ENCODE measurements around the gene CAMK2B.

The CAMK2B gene

DNA sequence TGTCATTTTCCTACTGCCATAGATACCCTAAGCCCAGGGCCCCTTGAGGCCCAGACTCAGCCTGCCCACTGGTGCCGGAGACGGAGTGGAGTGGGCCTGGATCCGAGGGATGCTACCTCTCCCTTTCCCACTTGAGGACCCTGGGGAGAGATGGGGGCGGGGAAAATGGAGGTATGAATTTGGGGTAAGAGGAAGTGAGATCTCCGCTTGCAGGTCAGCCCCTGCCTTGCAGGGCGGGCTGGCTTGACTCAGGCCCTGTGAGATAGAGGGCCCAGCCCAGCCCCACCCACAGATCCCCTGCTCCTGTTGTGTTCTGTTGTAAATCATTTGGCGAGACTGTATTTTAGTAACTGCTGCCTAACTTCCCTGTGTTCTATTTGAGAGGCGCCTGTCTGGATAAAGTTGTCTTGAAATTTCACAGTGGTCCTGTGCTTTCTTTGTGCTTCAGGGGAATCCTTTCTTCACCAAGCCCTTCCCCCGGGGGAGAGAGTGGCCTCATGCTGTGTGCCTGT, 111.5 kb downstream of the CAMK2B start:
- no peak overlapping the region for H2BK120ac ChIP-seq (ENCODE audit: low read depth, low read length)
- no peak overlapping the region for H3K56ac ChIP-seq (ENCODE audit: low read length)
- H3K18ac ChIP-seq (ENCODE audit: low read length), result no peak overlapping the region
- H3K9ac ChIP-seq (ENCODE audit: low read length), result no peak overlapping the region
- H3K79me1 ChIP-seq (ENCODE audit: low read length), result no peaks in the 10 kb centered on the region
- no peak overlapping the region for H3K4me3 ChIP-seq (ENCODE audit: low read length)
- H4K5ac ChIP-seq (ENCODE audit: low read length), result no peak overlapping the region
- H4K8ac ChIP-seq (ENCODE audit: low read depth, low read length), result no peak overlapping the region
- H3K4me2 ChIP-seq (ENCODE audit: low read length), result no peak overlapping the region
- WGBS (ENCODE audit: extremely low coverage, insufficient coverage, low lambda C conversion rate), result no CpG with 5 or more reads among the region's 9 CpGs
- H3K79me2 ChIP-seq (ENCODE audit: control insufficient read depth, insufficient read depth, low read length), result no peaks in the 10 kb centered on the region
- peaks cover 15% of the 10 kb centered on the region for H3K36me3 ChIP-seq (ENCODE audit: control insufficient read depth, insufficient read depth, low read length)
- no peaks in the 10 kb centered on the region for H3K27me3 ChIP-seq (ENCODE audit: insufficient read depth, low read length, poor library complexity)
- no peak overlapping the region for H3K27ac ChIP-seq (ENCODE audit: low read depth, low read length)
- H3K4ac ChIP-seq (ENCODE audit: low read depth, low read length), result no peak overlapping the region
- H3K23ac ChIP-seq (ENCODE audit: low read length), result no peak overlapping the region
- no peak overlapping the region for H2BK5ac ChIP-seq (ENCODE audit: low read length)
- no peak overlapping the region for H2BK15ac ChIP-seq (replicated peaks; ENCODE audit: low read depth)
- no peak overlapping the region for H2AK5ac ChIP-seq (ENCODE audit: low read length)
- DNase-seq, result no peak
- H3K4me1 ChIP-seq (ENCODE audit: control insufficient read depth, low read depth, low read length), result peaks cover 4% of the 10 kb centered on the region

GRCh38 chr7:44213206-44213876, 112.1 kb downstream of the CAMK2B start:
- Histone ChIP-seq H3K4ac (ENCODE audit: low read depth, low read length) (no peak overlapping the region), H3K9ac (ENCODE audit: low read length) (no peak overlapping the region), H4K5ac (ENCODE audit: low read length) (no peak overlapping the region), H2BK120ac (ENCODE audit: low read depth, low read length) (no peak overlapping the region), H2BK5ac (ENCODE audit: low read length) (no peak overlapping the region), H3K4me3 (ENCODE audit: low read length) (no peak overlapping the region), H3K23ac (ENCODE audit: low read length) (no peak overlapping the region), H3K79me2 (ENCODE audit: control insufficient read depth, insufficient read depth, low read length) (no peaks in the 10 kb centered on the region), H3K4me1 (ENCODE audit: control insufficient read depth, low read depth, low read length) (no peaks in the 10 kb centered on the region), H3K27ac (ENCODE audit: low read depth, low read length) (no peak overlapping the region), H3K36me3 (ENCODE audit: control insufficient read depth, insufficient read depth, low read length) (peaks cover 18% of the 10 kb centered on the region), H3K27me3 (ENCODE audit: insufficient read depth, low read length, poor library complexity) (no peaks in the 10 kb centered on the region), H2AK5ac (ENCODE audit: low read length) (no peak overlapping the region), H2BK15ac (replicated peaks; ENCODE audit: low read depth) (no peak overlapping the region), H3K18ac (ENCODE audit: low read length) (no peak overlapping the region), H3K79me1 (ENCODE audit: low read length) (no peaks in the 10 kb centered on the region), H4K8ac (ENCODE audit: low read depth, low read length) (no peak overlapping the region), H3K4me2 (ENCODE audit: low read length) (no peak overlapping the region), H3K56ac (ENCODE audit: low read length) (no peak overlapping the region)
- no peak for DNase-seq
- WGBS (ENCODE audit: extremely low coverage, insufficient coverage, low lambda C conversion rate), result no CpG with 5 or more reads among the region's 3 CpGs

GRCh38 chr7:44212581-44213184, 112.7 kb downstream of the CAMK2B start:
- Histone ChIP-seq H2BK5ac (ENCODE audit: low read length) (no peak overlapping the region), H3K4me2 (ENCODE audit: low read length) (no peak overlapping the region), H3K23ac (ENCODE audit: low read length) (no peak overlapping the region), H2BK15ac (replicated peaks; ENCODE audit: low read depth) (no peak overlapping the region), H3K79me2 (ENCODE audit: control insufficient read depth, insufficient read depth, low read length) (no peaks in the 10 kb centered on the region), H3K36me3 (ENCODE audit: control insufficient read depth, insufficient read depth, low read length) (peaks cover 20% of the 10 kb centered on the region), H3K79me1 (ENCODE audit: low read length) (no peaks in the 10 kb centered on the region), H3K9ac (ENCODE audit: low read length) (no peak overlapping the region), H3K27ac (ENCODE audit: low read depth, low read length) (no peak overlapping the region), H3K56ac (ENCODE audit: low read length) (no peak overlapping the region), H2BK120ac (ENCODE audit: low read depth, low read length) (no peak overlapping the region), H3K27me3 (ENCODE audit: insufficient read depth, low read length, poor library complexity) (no peaks in the 10 kb centered on the region), H3K4me1 (ENCODE audit: control insufficient read depth, low read depth, low read length) (no peaks in the 10 kb centered on the region), H2AK5ac (ENCODE audit: low read length) (no peak overlapping the region), H3K4ac (ENCODE audit: low read depth, low read length) (no peak overlapping the region), H3K18ac (ENCODE audit: low read length) (no peak overlapping the region), H4K5ac (ENCODE audit: low read length) (no peak overlapping the region), H4K8ac (ENCODE audit: low read depth, low read length) (no peak overlapping the region), H3K4me3 (ENCODE audit: low read length) (no peak overlapping the region)
- no peak for DNase-seq
- no CpG with 5 or more reads among the region's 7 CpGs for WGBS (ENCODE audit: extremely low coverage, insufficient coverage, low lambda C conversion rate)

GRCh38 chr7:44212018-44212417, 113.4 kb downstream of the CAMK2B start:
- no peak overlapping the region for H2BK15ac ChIP-seq (replicated peaks; ENCODE audit: low read depth)
- no peak overlapping the region for H3K9ac ChIP-seq (ENCODE audit: low read length)
- H3K27me3 ChIP-seq (ENCODE audit: insufficient read depth, low read length, poor library complexity), result no peaks in the 10 kb centered on the region
- H3K4me3 ChIP-seq (ENCODE audit: low read length), result no peak overlapping the region
- H3K4me2 ChIP-seq (ENCODE audit: low read length), result no peak overlapping the region
- H3K27ac ChIP-seq (ENCODE audit: low read depth, low read length), result no peak overlapping the region
- no peak overlapping the region for H4K8ac ChIP-seq (ENCODE audit: low read depth, low read length)
- WGBS (ENCODE audit: extremely low coverage, insufficient coverage, low lambda C conversion rate), result no CpG with 5 or more reads among the region's 6 CpGs
- no peaks in the 10 kb centered on the region for H3K4me1 ChIP-seq (ENCODE audit: control insufficient read depth, low read depth, low read length)
- no peak for DNase-seq
- no peak overlapping the region for H2BK5ac ChIP-seq (ENCODE audit: low read length)
- H3K4ac ChIP-seq (ENCODE audit: low read depth, low read length), result no peak overlapping the region
- H3K36me3 ChIP-seq (ENCODE audit: control insufficient read depth, insufficient read depth, low read length), result peaks cover 20% of the 10 kb centered on the region
- no peak overlapping the region for H2BK120ac ChIP-seq (ENCODE audit: low read depth, low read length)
- H3K56ac ChIP-seq (ENCODE audit: low read length), result no peak overlapping the region
- H3K79me2 ChIP-seq (ENCODE audit: control insufficient read depth, insufficient read depth, low read length), result no peaks in the 10 kb centered on the region
- no peak overlapping the region for H4K5ac ChIP-seq (ENCODE audit: low read length)
- H3K18ac ChIP-seq (ENCODE audit: low read length), result no peak overlapping the region
- no peaks in the 10 kb centered on the region for H3K79me1 ChIP-seq (ENCODE audit: low read length)
- H2AK5ac ChIP-seq (ENCODE audit: low read length), result no peak overlapping the region
- no peak overlapping the region for H3K23ac ChIP-seq (ENCODE audit: low read length)

GRCh38 chr7:44211126-44211675, 114.2 kb downstream of the CAMK2B start:
- no peaks in the 10 kb centered on the region for H3K27me3 ChIP-seq (ENCODE audit: insufficient read depth, low read length, poor library complexity)
- H2AK5ac ChIP-seq (ENCODE audit: low read length), result no peak overlapping the region
- no peak overlapping the region for H3K27ac ChIP-seq (ENCODE audit: low read depth, low read length)
- H3K23ac ChIP-seq (ENCODE audit: low read length), result no peak overlapping the region
- no peak for DNase-seq
- H3K36me3 ChIP-seq (ENCODE audit: control insufficient read depth, insufficient read depth, low read length), result peaks cover 24% of the 10 kb centered on the region
- H3K9ac ChIP-seq (ENCODE audit: low read length), result no peak overlapping the region
- peaks cover 2% of the 10 kb centered on the region for H3K79me1 ChIP-seq (ENCODE audit: low read length)
- no CpG with 5 or more reads among the region's 10 CpGs for WGBS (ENCODE audit: extremely low coverage, insufficient coverage, low lambda C conversion rate)
- no peak overlapping the region for H2BK15ac ChIP-seq (replicated peaks; ENCODE audit: low read depth)
- H3K4ac ChIP-seq (ENCODE audit: low read depth, low read length), result no peak overlapping the region
- H4K8ac ChIP-seq (ENCODE audit: low read depth, low read length), result no peak overlapping the region
- H3K18ac ChIP-seq (ENCODE audit: low read length), result no peak overlapping the region
- no peaks in the 10 kb centered on the region for H3K4me1 ChIP-seq (ENCODE audit: control insufficient read depth, low read depth, low read length)
- no peak overlapping the region for H3K4me2 ChIP-seq (ENCODE audit: low read length)
- H2BK120ac ChIP-seq (ENCODE audit: low read depth, low read length), result no peak overlapping the region
- no peak overlapping the region for H3K56ac ChIP-seq (ENCODE audit: low read length)
- no peaks in the 10 kb centered on the region for H3K79me2 ChIP-seq (ENCODE audit: control insufficient read depth, insufficient read depth, low read length)
- no peak overlapping the region for H3K4me3 ChIP-seq (ENCODE audit: low read length)
- H4K5ac ChIP-seq (ENCODE audit: low read length), result no peak overlapping the region
- no peak overlapping the region for H2BK5ac ChIP-seq (ENCODE audit: low read length)
